Gastroesophageal sphincter (tissue), 3 donors: Measurements from ENCODE around the gene CHGA.

Source experiments
- EP300 ChIP-seq: sonication (generic); formaldehyde crosslinking; IDR thresholded peaks from one replicate; pipeline ENCODE4 v1.6.1; 2017; ENCODE audit warnings: antibody characterized with exemption, mild to moderate bottlenecking
- POLR2A ChIP-seq, 2 donors: fragments of 450-650 bp; IDR thresholded peaks; one replicate each; pipeline ENCODE4 v1.6.1; 2017; ENCODE audit warnings: antibody characterized with exemption in 2 of 2, mild to moderate bottlenecking in 2 of 2, moderate library complexity in 1 of 2
- POLR2AphosphoS5 ChIP-seq: sonication (generic); formaldehyde crosslinking; IDR thresholded peaks from one replicate; pipeline ENCODE4 v1.6.1; 2017; ENCODE audit warnings: antibody characterized with exemption
- TF ChIP-seq, protein P1 (sequence below), 4 experiments: fragments of 200-600 bp in 2 of 4; fragments of 450-650 bp in 2 of 4; sonication (generic) in 1 of 4; IDR thresholded peaks; one replicate each; pipeline ENCODE4 v1.5.1; 2017 to 2019; ENCODE audit warnings: antibody characterized with exemption in 4 of 4, mild to moderate bottlenecking in 2 of 4, moderate library complexity in 2 of 4

- no peak for TF ChIP-seq POLR2AphosphoS5
- TF ChIP-seq, protein P1, sequence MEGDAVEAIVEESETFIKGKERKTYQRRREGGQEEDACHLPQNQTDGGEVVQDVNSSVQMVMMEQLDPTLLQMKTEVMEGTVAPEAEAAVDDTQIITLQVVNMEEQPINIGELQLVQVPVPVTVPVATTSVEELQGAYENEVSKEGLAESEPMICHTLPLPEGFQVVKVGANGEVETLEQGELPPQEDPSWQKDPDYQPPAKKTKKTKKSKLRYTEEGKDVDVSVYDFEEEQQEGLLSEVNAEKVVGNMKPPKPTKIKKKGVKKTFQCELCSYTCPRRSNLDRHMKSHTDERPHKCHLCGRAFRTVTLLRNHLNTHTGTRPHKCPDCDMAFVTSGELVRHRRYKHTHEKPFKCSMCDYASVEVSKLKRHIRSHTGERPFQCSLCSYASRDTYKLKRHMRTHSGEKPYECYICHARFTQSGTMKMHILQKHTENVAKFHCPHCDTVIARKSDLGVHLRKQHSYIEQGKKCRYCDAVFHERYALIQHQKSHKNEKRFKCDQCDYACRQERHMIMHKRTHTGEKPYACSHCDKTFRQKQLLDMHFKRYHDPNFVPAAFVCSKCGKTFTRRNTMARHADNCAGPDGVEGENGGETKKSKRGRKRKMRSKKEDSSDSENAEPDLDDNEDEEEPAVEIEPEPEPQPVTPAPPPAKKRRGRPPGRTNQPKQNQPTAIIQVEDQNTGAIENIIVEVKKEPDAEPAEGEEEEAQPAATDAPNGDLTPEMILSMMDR (IDR thresholded peaks at IDR 0.05) = no peak
- no peak for TF ChIP-seq POLR2A (IDR thresholded peaks at IDR 0.05)
- no peak for TF ChIP-seq EP300
Observed at GRCh38 chr14:92962031-92962830, 39.3 kb downstream of the CHGA start.
